Germinal center (tissue), 1 donor: ENCODE results near the gene TIMM13.
"Not testable (repeated sequence)": the region's sequence is repeated elsewhere in the genome, so short reads cannot be mapped to it uniquely, and the experiment has no call there.

Experiments used
- DNase-seq: peaks from one replicate; pipeline ENCODE4 v3.0.0; 2012; ENCODE audit warnings: mixed read lengths, low spot score

The TIMM13 gene

GRCh38 chr19:2427429-2428320 lies at the start of gene TIMM13:
TIMM13 (minus strand) TSS chr19:2427586; CDS start chr19:2427533, 53 bp downstream.
- peak; percentile 94 for DNase-seq

- DNase-seq: no peak
These were observed 49.2 kb upstream of the TIMM13 start for GRCh38 chr19:2476451-2477140.

- peak; percentile 100 for DNase-seq
These were observed 48.5 kb upstream of the TIMM13 start, which contains the start of gene GADD45B for GRCh38 chr19:2475702-2476450. GADD45B (plus strand) TSS chr19:2476127; CDS start chr19:2476359, 232 bp downstream.

- peak; percentile 69 for DNase-seq
These were observed 47.8 kb upstream of the TIMM13 start for GRCh38 chr19:2475018-2475701.

GRCh38 chr19:2474232-2475017 lies 47.0 kb upstream of the TIMM13 start:
- DNase-seq: peak; percentile 88

GRCh38 chr19:2469915-2470200 lies 42.5 kb upstream of the TIMM13 start:
- not testable (repeated sequence) for DNase-seq

GRCh38 chr19:2469102-2469914 lies 41.9 kb upstream of the TIMM13 start:
- DNase-seq: no peak

- no peak for DNase-seq
These were observed 41.2 kb upstream of the TIMM13 start for GRCh38 chr19:2468596-2468995.

GRCh38 chr19:2464389-2464788 lies 37.0 kb upstream of the TIMM13 start:
- DNase-seq: no peak

GRCh38 chr19:2463694-2464093 lies 36.3 kb upstream of the TIMM13 start:
- not testable (repeated sequence) for DNase-seq

- no peak for DNase-seq
These were observed 35.4 kb upstream of the TIMM13 start for GRCh38 chr19:2462635-2463421.

- DNase-seq: peak; percentile 69
These were observed 34.6 kb upstream of the TIMM13 start for GRCh38 chr19:2461751-2462634.

GRCh38 chr19:2460245-2460644 lies 32.9 kb upstream of the TIMM13 start:
- DNase-seq: no peak

- DNase-seq: not testable (repeated sequence)
These were observed 31.4 kb upstream of the TIMM13 start for GRCh38 chr19:2458776-2459175.

GRCh38 chr19:2458054-2458453 lies 30.7 kb upstream of the TIMM13 start:
- no peak for DNase-seq

GRCh38 chr19:2457394-2458037 lies 30.1 kb upstream of the TIMM13 start:
- no peak for DNase-seq

- DNase-seq: peak; percentile 70
These were observed 28.6 kb upstream of the TIMM13 start for GRCh38 chr19:2455851-2456570.
